ENCODE measurements around the gene UPK3A.

Gene UPK3A

DNA sequence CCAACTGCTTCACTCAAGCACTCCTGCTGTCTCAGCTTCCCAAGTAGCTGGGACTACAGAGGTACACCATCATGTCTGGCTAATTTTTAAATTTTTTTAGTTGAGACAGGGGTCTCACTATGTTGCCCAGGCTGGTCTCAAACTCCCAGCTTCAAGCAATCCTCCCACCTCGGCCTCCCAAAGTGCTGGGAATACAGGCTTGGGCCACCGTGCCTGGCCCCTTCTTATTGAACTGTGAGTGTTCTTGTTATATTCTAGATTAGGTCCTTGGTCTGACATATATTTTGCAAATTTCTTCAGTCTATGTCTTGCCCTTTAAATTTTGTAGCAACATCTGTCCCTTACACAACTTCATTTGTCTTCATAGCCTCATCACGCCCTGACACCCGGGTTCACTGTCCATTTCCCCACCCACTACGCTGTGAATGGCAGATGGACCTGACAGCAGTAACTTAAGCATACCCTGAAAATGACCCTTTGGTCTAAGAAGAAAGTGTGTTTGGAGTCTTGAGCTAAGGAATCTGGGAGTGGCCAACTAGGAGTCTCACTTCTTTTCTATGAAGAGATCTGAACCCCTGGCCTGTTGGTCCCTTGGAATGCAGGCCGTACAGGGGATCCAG, 20.8 kb downstream of the UPK3A start:
- Histone ChIP-seq H3K4me3 (replicated peaks; ENCODE audit: insufficient read depth, low read length) (no peak overlapping the region), H3K27ac (replicated peaks) (no peak overlapping the region), H3K27me3 (ENCODE audit: insufficient read depth, poor library complexity, severe bottlenecking) (no peaks in the 10 kb centered on the region)
- TF ChIP-seq POLR2AphosphoS5 (IDR thresholded peaks at IDR 0.05; ENCODE audit: low read depth) (no peak), GABPA (IDR thresholded peaks at IDR 0.05; ENCODE audit: low read depth) (no peak), SPI1 (IDR thresholded peaks at IDR 0.05; ENCODE audit: borderline replicate concordance, low read depth) (no peak)
- TF ChIP-seq, protein P1, sequence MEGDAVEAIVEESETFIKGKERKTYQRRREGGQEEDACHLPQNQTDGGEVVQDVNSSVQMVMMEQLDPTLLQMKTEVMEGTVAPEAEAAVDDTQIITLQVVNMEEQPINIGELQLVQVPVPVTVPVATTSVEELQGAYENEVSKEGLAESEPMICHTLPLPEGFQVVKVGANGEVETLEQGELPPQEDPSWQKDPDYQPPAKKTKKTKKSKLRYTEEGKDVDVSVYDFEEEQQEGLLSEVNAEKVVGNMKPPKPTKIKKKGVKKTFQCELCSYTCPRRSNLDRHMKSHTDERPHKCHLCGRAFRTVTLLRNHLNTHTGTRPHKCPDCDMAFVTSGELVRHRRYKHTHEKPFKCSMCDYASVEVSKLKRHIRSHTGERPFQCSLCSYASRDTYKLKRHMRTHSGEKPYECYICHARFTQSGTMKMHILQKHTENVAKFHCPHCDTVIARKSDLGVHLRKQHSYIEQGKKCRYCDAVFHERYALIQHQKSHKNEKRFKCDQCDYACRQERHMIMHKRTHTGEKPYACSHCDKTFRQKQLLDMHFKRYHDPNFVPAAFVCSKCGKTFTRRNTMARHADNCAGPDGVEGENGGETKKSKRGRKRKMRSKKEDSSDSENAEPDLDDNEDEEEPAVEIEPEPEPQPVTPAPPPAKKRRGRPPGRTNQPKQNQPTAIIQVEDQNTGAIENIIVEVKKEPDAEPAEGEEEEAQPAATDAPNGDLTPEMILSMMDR (IDR thresholded peaks at IDR 0.05; ENCODE audit: insufficient read depth, low read length), result no peak
- TF ChIP-seq, protein P2, sequence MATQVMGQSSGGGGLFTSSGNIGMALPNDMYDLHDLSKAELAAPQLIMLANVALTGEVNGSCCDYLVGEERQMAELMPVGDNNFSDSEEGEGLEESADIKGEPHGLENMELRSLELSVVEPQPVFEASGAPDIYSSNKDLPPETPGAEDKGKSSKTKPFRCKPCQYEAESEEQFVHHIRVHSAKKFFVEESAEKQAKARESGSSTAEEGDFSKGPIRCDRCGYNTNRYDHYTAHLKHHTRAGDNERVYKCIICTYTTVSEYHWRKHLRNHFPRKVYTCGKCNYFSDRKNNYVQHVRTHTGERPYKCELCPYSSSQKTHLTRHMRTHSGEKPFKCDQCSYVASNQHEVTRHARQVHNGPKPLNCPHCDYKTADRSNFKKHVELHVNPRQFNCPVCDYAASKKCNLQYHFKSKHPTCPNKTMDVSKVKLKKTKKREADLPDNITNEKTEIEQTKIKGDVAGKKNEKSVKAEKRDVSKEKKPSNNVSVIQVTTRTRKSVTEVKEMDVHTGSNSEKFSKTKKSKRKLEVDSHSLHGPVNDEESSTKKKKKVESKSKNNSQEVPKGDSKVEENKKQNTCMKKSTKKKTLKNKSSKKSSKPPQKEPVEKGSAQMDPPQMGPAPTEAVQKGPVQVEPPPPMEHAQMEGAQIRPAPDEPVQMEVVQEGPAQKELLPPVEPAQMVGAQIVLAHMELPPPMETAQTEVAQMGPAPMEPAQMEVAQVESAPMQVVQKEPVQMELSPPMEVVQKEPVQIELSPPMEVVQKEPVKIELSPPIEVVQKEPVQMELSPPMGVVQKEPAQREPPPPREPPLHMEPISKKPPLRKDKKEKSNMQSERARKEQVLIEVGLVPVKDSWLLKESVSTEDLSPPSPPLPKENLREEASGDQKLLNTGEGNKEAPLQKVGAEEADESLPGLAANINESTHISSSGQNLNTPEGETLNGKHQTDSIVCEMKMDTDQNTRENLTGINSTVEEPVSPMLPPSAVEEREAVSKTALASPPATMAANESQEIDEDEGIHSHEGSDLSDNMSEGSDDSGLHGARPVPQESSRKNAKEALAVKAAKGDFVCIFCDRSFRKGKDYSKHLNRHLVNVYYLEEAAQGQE (IDR thresholded peaks at IDR 0.05; ENCODE audit: insufficient replicate concordance, low read depth), result no peak
- no peak for DNase-seq (ENCODE audit: low read depth in 1 of 2, low spot score in 1 of 2)

GRCh38 chr22:45306139-45306538, 21.4 kb downstream of the UPK3A start:
- no peak overlapping the region for H3K4me3 ChIP-seq (replicated peaks; ENCODE audit: insufficient read depth, low read length)
- DNase-seq (ENCODE audit: low read depth in 1 of 2, low spot score in 1 of 2), result no peak
- H3K27me3 ChIP-seq (ENCODE audit: insufficient read depth, poor library complexity, severe bottlenecking), result no peaks in the 10 kb centered on the region
- no peak overlapping the region for H3K27ac ChIP-seq (replicated peaks)
- TF ChIP-seq GABPA (IDR thresholded peaks at IDR 0.05; ENCODE audit: low read depth) (no peak), SPI1 (IDR thresholded peaks at IDR 0.05; ENCODE audit: borderline replicate concordance, low read depth) (no peak)
- TF ChIP-seq, protein P1 (IDR thresholded peaks at IDR 0.05; ENCODE audit: insufficient read depth, low read length), result no peak
- TF ChIP-seq, protein P2 (IDR thresholded peaks at IDR 0.05; ENCODE audit: insufficient replicate concordance, low read depth), result no peak

DNA sequence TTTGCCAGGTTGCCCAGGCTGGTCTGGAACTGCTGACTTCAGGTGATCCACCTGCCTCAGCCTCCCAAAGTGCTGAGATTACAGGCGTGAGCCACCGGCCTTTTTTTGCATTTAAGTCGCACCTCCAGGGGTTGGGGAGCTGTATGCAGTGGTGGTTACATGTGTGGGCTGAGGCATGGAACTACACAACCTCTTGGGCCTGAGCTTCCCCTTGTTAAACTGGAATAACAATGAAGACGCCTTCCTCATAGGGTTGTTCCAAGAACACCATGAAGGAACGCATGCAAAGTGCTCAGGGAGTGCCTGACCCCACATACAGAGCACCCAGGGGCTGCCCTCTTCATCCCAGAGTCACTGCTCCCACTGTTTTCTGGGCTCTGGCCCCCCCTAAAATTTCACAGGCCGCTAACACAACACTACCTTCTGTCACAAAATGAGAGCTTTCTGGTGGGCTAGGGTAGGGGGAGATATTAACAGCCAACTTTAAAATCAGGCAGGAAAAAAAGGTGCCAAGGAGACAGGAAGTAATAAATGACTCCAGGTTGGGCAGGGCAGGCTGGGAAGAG, 23.7 kb downstream of the UPK3A start:
- Histone ChIP-seq H3K4me3 (replicated peaks; ENCODE audit: insufficient read depth, low read length) (no peak overlapping the region), H3K27ac (replicated peaks) (peak overlapping the region; percentile 81)
- TF ChIP-seq, protein P2 (IDR thresholded peaks at IDR 0.05; ENCODE audit: insufficient replicate concordance, low read depth), result no peak
- TF ChIP-seq POLR2AphosphoS5 (IDR thresholded peaks at IDR 0.05; ENCODE audit: low read depth), result no peak
- TF ChIP-seq SPI1 (IDR thresholded peaks at IDR 0.05; ENCODE audit: borderline replicate concordance, low read depth), result peak; percentile 95; the same call in 1 of the 2 replicates
- no peak for TF ChIP-seq GABPA (IDR thresholded peaks at IDR 0.05; ENCODE audit: low read depth)

More for the DNA sequence above, 23.7 kb downstream of the UPK3A start:
- no peaks in the 10 kb centered on the region for H3K27me3 ChIP-seq (ENCODE audit: insufficient read depth, poor library complexity, severe bottlenecking)
- DNase-seq (ENCODE audit: low read depth in 1 of 2, low spot score in 1 of 2), result peak in 1 of 2 experiments; percentile 65
